Left ventricle myocardium superior (tissue), 1 donor: Measurements from ENCODE around the gene PLA1A. TPM values are rescaled to one million over a fixed set of nuclear protein-coding genes. Genes with fewer than 3 reads are reported as not detected.

Experiments used
- ATAC-seq: fragments of 200-7000 bp; cut with Tn5 transposase; one replicate; pipeline ENCODE4 v1.9.1; 2020; ENCODE audit warnings: mild to moderate bottlenecking, moderate library complexity
- DNase-seq: peaks from one replicate; pipeline ENCODE4 v3.0.0-alpha.2; 2020
- intact Hi-C: fragments of 100-400 bp; cut with micrococcal nuclease; formaldehyde crosslinking; loops from one replicate; pipeline ENCODE4 v1.11.0; 2022
- total RNA-seq: library from RNA; stranded (reverse); fragmentation: NEBNext Ultra II Directional; extraction: Animal tissue kit (Norgen Biotek cat#: 25700); gene quantifications from one replicate; pipeline ENCODE4 v1.2.1, GENCODE V29; 2021
- donor health status: DM: no; HTN: yes; CAD: no; lungs with severe emphysema.

Gene PLA1A
- total RNA-seq, 1 donor from 2014 or later = 1.3 TPM

DNA sequence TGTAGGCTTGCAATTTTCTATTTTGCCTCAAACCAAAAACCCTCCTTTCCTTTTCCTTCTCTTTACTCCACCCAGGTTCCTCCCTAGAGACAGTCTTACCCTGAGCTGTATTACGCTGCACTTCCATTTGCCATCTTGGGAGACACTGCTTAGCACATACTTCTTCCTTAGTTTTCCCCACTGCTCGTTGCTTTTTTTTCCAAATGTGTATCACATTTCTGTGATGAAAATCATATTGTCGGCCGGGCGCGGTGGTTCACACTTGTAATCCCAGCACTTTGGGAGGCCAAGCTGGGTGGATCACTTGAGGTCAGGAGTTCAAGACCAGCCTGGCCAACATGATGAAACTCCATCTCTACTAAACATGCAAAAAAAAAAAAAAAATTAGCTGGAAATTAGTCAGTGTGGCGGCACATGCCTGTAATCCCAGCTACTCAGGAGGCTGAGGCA is 33.2 kb downstream of the PLA1A start:
- ATAC-seq (peak; percentile 7), DNase-seq (no peak)
- intact Hi-C loops = no loop called here

DNA sequence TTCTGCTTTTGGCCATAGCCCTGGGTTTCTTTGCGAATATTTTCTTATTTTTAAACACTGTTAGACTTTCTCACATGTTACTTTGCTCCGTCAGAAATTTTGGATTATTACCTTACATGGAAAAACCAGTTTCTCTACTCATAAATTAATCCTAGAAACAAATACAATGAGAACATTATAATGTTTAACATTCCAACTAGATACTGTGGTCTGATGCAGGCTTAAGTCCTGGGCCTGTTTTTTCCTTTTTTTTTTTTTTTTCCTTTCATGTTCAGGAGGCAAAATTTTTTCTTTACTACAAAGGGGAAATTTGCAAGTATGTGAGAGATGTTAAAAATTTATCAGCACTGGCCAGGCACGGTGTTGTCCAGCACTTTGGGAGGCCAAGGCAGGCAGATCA is 33.8 kb downstream of the PLA1A start:
- ATAC-seq (no peak), DNase-seq (no peak)
- intact Hi-C loops = no loop called here

DNA sequence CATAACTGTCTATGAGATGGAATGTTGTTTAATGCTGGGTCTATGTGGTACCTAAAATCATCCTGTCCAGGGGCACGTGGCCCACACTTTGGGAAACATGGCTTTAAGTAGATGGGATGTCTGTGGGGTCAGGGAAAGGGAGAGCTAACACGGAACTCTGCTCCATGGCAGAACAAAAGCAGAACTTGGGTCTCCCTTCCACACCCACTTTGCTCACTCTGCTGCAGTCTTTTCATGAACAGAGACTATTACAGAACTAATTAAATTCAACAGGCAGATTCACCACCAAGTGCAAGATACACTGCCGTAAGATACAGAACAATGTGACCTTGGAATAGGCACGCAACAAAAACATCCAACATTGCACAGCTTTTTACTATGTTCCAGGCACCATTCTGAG is 34.5 kb downstream of the PLA1A start:
- intact Hi-C loops = no loop called here
- ATAC-seq = no peak
- no peak for DNase-seq

DNA sequence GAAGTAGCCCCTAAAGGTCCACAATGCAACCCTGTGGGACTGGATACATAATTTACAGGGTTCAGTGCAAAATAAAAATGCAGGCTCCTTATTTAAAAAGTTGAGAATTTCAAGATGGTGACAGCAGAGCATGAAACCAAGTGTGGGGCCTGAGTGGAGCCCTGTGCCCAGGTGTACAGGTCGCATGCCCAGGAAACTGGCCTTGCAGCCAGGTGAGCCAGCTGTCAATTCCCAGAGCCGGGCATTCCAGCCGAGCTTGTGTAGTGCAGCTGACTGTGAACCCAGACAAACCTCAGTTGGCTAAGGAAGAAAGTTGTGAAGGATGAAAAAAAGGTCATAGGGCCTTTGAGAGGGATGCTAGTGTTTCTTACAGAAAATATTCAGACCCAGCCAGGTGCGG is 35.1 kb downstream of the PLA1A start:
- intact Hi-C loops = no loop called here
- ATAC-seq (no peak), DNase-seq (no peak)

DNA sequence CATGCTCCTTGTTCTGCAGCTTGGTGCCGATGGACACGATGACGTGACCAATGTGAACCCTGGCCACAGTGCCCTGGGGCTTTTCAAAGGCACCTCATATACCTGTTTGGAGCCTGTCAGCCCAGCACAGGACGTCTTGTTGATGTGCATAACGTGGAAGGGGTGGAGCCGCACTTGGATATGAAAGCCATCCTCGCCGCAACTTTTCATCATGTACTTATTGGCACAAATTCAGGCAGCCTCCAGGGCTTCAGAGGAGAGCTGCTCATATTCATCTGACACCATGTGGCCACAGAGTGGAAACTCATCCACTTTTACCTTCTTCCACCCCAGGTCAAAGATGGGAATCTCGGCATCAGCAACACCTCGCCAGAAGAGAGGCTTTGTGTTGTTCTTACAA is 38.0 kb downstream of the PLA1A start:
- DNase-seq (no peak), ATAC-seq (peak; percentile 11)
- intact Hi-C loops = loop anchor here (5.0 kb wide), 1 partner anchor 33 kb away; no protein-coding TSS in a partner anchor

DNA sequence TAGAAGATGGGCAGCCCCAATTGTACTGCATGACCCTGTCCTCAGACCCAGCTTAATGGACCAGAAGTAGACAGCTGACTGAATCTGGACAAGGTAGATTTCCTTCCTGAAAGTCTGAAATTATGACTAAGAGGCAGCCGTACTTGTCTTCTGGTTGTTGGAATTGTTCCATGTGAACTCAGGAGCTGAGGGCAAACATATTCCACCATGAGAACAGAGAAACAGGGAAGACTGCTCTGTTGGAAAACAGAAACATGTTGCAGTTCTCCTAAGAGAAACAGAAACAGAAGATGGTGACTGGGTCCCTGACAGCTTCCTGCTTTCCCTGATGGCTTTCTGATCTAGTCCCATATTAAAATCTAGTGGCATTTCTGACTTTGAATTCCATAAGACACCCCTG is 38.6 kb downstream of the PLA1A start:
- DNase-seq (no peak), ATAC-seq (no peak)
- intact Hi-C loops = loop anchor here (5.0 kb wide), 1 partner anchor 34 kb away; no protein-coding TSS in a partner anchor

DNA sequence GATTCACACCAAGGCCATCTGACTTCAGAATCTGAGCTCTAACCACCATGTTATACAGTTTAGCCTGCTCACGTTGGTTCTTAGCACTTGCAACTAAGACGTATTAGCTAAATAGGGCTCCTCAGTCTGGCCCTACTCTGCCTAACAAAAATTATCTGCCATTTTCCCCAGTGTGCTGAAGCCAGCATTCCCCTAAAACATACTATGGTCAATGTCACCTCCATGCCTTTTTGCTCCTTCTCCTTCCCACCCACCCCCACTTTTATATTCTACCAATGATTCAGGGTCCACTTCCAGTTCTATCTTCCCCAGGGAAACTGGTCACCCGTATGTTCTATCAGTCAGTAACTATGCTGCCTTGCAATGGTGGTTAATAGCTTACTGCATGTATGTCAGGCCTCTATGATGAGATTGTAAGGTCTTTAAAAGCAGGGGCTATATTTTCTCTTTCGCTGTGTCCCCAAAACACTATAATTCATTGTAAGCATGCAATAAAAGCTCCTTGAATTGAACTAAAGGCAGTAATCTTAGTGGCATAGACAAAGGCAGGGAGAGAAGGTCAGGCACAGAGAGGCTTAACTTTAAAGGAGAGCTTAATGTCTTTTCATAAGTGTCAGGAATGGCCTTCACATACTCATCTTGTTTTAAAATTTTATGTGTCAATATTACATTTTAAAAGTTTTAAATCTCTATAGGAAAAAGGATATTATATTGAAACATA is 39.4 kb downstream of the PLA1A start:
- no peak for DNase-seq
- intact Hi-C loops = loop anchor here (5.0 kb wide), 1 partner anchor 35 kb away; no protein-coding TSS in a partner anchor
- ATAC-seq = no peak

DNA sequence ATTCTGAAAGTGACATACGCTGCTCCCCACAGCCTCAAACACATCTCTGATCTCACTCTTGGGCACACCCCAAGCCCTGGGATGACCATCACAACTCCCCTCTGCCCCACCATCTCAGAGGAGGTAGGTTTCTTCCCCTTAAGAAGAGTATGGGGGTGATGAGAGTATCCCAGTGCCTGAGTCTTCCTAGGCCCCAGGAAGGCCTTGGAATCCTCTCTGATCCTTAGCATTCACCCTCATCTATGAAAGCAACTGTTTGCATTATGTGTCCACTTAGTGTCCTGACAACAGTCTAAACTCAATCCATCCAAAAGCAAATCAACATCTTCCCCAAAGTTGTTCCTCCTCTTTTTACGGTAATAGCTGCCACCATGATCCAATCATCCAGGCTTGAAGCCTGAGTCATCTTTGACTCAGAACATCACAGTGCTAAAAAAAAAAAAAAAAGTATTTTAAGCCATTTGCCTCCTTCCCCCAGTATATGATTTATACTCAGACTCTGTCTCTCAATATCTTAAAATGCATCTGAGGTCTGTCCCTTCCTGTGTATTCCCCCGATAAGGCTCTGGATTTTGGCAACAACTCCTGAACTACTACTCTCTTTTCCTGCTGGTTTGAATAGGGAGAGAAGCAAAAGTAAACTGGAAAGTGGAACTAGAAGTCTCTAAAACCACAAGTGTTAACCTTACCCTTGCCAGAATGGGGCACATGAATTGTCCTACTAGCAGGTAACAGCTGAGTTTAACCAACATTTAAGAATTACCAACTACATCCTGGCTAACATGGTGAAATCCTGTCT is 40.2 kb downstream of the PLA1A start:
- DNase-seq (no peak), ATAC-seq (peak; percentile 16)
- intact Hi-C loops = loop anchor here (5.0 kb wide), 1 partner anchor 36 kb away; no protein-coding TSS in a partner anchor

DNA sequence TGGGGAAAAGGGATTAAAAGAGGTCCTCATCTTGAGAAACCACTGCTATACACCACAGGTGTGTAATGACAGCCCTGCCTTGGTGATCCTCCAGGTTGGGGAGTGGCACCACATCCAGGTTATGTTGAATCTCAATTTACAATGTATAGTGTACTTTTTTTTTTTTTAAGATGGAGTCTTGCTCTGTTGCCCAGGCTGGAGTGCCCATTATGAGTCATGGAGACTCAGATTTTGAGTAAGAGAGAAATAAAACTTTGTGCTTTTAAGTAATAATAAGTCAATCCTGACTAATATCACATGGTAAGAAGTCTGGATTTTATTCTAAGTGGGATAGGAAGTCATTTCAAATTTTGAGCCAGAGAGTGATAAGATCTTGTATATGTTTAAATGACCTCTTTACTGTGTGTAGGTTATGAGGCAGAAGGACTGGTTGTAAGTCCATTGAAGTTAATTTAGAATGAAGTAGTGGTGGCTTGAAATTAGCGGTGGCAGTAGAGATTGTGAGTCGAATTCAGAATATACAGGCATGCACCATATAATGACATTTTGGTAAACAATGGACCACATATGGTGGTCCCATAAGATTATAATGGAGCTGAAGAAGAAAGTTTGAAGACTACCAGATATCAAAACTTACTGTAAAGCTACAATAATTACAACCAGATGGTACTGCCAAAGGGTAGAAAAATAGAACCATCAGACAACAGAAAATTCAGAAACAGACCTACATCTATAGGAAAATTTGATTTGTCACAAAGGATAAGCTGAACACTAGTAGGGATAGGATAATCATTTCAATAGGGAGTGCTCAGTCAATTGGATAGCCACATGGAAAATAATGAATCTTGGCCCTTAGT is 42.0 kb downstream of the PLA1A start:
- intact Hi-C loops = loop anchor here (5.0 kb wide), 1 partner anchor 37 kb away; no protein-coding TSS in a partner anchor
- no peak for DNase-seq
- no peak for ATAC-seq

DNA sequence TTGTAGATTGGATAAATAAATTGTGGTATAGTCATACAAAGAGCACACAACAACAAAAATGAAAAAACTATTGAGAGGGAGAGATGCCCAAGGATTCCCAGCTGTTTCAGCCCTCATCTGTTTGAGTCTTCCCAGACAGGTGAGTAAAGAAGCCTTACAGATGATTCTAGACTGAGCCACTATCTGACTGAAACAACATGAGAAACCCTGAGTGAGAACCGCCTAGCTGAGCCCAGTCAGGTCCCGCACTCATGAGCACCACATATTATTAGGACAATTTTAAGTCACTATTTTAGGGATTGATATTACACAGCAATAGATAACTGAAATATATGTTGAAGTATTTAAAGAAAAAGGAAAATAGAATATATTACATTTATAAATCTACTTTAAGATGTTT is 43.7 kb downstream of the PLA1A start:
- ATAC-seq (no peak), DNase-seq (no peak)
- intact Hi-C loops = no loop called here

DNA sequence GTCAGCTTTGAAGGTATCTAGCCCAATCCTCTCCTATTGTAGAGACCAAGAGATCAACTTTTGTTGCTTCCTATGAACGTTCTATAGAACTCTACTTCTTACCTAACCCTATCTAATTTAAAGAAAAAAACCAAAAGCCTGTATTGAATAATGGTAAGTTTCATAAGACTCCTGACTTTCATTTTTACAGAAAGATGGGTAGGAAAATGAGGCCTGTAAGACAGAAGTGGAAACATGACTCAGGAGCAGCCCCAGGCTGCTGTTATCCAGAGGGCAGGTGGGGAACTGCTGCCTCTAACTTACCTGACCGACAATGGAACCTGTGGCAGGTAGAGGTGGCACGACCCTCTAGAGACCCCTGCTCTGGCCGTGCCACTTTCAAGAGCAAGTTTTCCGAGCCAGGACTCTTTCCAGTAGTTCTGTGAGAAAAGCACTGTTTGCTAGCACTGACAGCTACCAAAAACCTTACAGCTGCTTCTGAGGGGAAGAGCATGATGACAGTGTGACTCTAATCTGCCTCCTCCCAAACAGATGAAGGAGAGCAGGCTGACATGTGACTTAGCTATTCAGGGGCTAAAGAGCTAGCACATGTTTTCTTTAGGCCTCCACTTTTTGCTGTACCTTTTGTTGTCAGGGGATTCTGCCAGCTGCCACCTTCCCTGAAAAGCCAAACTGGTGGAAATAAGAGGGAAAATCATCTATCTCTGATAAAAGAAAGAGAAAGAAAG is 45.2 kb downstream of the PLA1A start:
- DNase-seq (no peak), ATAC-seq (no peak)
- intact Hi-C loops = no loop called here

DNA sequence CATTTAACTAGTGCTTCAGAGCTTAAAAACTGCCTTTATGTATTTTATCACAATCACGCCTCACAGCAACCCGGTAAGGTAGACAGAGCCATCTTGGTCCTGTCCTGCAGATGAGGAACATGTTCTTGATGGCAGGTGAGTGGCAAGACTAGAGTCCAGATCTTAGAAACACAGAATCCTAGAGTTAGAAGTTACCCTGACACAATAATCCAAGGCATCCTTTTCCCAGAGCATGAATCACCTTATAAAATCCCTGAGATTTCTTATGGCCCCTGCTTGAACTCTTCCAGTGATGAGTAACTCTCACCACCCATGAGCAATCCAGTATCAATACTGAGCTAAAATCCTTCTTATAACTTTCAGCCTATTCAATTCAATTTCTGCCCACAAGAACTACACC is 45.8 kb downstream of the PLA1A start:
- ATAC-seq (no peak), DNase-seq (no peak)
- intact Hi-C loops = no loop called here

DNA sequence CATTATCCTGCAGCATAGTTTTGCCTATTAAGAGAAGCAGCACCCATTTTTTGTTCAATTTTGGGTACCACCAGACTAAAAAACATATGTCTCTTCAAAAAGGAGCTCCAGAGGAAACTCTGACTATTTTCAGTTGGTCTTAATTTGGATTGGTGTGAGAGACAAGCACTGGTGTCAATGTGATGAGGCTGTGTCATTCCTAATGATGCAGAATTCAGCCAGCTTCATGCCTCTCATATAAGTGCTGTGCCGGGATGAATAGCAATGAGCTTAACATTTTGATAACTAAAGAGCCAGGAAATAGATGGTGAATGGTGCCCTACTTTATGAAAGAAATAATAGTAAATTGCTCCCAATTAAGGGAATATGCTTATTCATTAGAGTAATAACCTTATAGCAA is 46.8 kb downstream of the PLA1A start:
- DNase-seq (no peak), ATAC-seq (no peak)
- intact Hi-C loops = no loop called here

DNA sequence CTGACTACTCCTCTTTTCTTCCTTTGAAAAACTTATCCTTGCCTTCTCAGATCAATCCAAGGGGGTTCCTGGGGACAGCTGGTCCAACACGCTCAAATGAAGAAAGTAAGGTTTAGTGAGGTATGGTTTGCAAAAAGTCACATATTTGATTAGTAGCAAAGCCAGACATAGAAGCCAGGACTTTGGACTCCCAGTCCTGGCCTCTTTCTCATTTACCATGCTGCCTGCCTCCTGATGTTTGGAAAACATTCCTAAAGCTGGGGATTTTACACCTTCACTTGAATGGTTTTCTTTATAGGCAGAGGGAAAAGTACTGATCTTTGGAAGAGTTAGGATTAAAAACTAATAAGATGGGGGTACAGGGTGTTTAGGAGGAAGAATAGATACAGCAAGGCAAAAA is 48.1 kb downstream of the PLA1A start:
- no peak for DNase-seq
- intact Hi-C loops = no loop called here
- no peak for ATAC-seq

DNA sequence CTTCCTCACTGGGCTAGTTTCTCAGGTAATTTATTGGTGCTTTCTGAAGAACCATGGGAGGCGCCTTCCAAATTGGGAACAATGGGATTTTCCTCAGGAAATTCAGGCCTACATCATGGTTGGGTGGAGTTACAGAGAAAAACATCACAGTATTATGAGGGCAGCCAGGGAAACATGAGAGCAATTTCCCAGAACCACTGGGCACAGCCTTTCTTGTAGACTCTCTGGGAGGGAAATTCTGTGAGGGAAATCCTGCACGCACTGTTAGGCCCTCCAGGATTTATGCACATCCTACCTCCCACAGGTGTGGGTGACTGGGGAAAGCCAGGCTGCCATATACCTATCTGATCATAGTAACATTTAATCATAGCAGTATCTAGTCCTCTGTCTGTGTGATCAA is 49.5 kb downstream of the PLA1A start:
- no peak for DNase-seq
- intact Hi-C loops = no loop called here
- ATAC-seq = peak; percentile 24

DNA sequence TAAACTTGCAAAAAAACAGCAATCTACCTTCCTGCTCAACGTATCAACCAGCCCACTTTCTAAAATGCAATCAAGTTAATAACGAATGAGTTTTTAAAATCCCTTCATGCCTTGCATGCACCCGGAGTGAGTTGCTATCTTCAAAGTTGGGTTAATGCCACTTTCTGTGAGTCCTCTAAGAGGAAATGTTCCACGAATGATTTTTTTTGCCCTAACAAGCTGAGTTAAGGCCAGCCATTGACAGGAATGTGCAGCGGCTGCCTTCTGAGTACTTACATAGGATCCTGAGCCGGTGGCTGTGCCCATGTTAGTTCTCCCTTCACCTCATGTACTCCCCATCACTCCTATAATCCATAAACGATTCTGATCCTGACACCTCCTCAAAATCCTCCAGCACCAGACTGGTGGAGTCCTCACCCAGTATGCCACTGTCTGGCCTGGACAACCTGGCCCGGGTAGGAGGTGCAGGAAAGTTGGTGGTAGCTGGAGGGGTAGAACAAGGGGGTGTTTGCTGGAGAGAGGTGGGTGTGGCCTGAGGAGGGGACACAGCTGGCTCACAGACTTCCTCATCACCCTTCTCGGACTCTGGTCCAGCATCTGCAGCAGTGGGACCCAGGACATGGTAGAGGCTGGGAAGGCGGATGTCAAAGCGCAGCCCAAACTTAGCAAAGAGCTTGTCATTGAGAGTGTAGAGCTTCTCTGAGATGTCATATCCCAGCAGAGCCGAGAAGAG is 50.3 kb downstream of the PLA1A start:
- no peak for DNase-seq
- intact Hi-C loops = no loop called here
- no peak for ATAC-seq

DNA sequence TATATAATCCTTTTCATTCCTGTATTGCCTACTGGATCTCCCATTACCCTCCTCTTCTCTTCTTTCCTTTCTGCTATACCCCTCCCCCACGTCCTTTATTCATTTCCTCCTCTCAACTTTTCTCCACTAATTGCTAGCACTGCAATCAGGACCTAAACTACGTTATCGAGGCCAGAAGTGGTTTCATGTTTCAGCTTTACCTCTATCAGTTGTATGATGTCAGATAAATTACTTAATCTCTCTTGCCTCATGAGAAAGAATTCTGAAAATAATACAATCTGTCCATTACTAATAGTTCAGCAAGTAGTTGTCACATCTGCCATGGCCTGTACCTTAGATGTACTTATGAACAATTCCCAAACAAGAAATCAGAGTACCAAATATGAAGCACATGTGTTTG is 52.1 kb downstream of the PLA1A start:
- ATAC-seq = no peak
- DNase-seq = no peak
- intact Hi-C loops = no loop called here

DNA sequence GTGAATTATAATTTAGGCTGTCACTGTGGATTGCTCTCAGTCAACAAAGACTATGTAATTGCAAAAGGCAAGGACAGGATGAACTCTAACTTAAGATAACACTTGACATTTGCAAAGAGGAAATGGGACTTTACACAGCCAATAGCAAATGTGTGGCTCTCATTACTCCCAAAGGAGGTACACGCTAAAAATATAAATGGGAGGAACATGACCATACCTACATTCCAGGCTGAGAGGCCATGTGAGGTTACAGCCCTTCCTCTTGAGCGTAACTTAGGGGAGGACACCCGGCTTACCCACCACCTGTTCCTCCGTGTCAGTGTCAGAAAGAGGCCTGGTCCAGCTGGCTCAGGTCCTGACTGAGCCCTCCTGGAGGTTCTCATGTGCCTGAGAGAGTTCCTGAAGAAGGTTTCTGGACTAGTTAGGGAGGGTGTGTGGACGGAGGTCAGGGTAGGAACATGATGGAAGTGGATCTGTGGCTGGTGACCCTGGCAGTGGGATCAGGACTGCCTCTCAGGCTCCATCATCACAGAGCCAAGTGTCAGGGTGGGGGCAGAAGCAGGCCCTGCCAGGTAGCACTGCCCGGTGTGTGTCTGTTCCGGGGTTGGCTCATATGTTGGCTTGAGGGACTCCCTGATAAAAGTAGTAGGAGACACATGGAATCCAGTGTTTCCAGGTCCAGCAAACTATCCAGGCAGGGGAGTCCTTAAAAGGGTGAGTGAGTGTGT is 54.8 kb downstream of the PLA1A start:
- intact Hi-C loops = no loop called here
- DNase-seq (peak; percentile 63), ATAC-seq (peak; percentile 86)
